Islet of Langerhans (tissue), 1 donor: Measurements from ENCODE around the gene TMEM18.

ENCODE experiments used
- FAIRE-seq: peaks from one replicate; lab custom pipeline; 2011; peaks lifted over from hg19 to GRCh38; lab: Jason Lieb, UNC

The TMEM18 gene

DNA sequence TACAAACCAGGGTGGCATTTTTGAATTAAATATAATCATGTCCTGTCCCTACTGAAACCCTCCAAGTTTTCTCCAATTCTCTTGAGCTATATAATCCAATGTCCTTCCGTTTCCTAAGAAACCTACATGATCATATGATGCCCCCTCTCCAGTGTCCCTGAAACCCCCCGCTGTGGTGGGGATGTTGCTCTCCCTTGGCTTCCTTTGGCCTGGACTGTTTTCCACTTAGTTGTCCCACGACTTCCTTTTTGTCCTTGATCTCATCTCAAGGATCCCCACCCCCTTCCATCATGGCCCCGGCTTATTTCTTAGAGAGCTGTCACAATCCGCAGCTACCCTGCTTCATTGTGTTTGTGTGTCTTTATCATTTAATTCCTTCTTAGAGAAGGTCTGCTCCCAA, 43.8 kb downstream of the TMEM18 start:
- FAIRE-seq, result no peak

- FAIRE-seq, result no peak
Measured at GRCh38 chr2:632471-632870, 44.7 kb downstream of the TMEM18 start.

- no peak for FAIRE-seq
Measured at GRCh38 chr2:631741-632140, 45.5 kb downstream of the TMEM18 start.

DNA sequence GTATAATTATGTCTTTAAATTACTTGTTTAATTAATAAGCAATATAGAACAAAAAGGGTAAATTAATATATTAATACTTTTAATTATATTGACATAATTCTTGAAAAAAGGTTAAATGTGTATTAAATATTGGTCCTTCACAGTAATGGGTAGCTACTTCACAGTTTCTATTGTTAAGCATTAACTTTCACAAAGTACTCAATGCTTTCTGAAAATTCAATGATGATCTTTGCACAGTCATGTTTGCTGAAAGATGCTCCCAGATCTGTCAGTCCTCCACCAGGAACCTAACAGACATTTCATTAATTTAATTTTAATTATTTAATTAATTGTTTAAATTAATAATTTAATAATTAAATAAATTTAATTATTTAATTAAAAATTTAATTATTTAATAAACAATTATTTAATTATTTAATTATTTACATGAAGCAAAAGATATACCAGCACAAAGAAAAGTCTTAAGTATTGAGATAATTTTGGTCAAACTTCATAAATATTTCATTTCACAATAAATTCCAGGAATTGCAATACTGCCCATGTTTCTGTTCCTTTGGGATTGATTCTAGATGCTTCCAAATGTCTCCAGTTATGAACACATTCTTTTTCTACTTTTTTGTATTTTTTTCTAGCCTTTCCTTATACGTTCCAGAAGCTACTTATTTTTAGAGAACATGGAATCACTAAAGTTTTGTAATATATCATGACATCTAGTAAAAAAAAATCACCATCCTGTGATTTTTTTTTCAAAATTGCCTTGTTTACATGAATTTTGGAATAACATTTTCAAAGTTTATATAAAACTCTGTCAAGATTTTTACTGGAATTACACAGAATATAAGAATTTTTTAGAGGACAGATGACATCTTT, 46.5 kb downstream of the TMEM18 start:
- FAIRE-seq, result no peak

DNA sequence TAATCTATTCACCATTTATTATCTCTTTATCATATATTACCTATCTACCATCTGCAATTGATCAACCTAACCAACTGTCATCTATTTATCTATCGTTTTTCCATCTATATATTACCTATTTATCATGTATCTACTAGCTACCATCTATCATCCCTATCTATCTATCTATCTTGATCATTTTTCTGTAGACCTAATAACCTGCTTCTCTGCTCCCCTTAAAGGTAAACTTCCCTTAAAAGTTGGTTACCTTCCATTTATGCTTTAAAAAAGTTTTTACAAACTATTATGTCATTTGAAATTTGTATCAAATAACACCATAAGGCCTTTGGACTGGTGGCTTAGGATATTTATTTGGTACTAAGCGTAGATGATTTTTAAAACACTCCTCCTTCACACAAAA, 47.2 kb downstream of the TMEM18 start:
- no peak for FAIRE-seq

- no peak for FAIRE-seq
Measured at GRCh38 chr2:628651-629050, 48.6 kb downstream of the TMEM18 start.

DNA sequence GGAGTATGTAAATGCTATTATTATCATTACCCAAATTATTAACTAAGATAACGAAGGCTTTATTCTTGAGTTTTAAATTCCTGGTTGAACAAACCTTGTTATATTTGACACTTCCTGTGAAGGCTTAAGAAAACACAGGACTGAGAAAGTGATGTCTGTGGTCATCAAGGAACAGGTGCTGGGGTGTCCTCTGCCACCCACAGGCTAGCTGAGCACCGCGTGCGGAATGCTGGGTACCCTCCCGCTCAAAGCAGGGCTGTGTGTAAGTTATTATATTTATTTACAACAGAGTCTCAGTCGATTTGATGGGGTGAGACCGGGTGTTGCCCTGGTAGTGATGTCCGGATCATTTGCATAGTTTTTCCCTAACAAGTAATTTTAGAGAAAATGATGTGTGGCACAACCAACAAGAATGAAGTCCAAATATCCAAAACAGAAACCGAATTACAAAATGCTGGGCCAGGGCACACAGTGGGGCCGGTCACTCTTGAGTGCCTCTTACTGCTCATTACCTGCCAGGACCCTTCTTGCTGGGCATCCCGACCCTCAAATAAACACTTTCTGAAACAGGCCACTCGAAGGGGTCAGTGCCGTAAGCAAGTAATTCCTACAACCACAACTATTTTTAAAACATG, 49.2 kb downstream of the TMEM18 start:
- FAIRE-seq, result no peak

GRCh38 chr2:627340-627709, 49.9 kb downstream of the TMEM18 start:
- no peak for FAIRE-seq

GRCh38 chr2:626491-627339, 50.5 kb downstream of the TMEM18 start:
- no peak for FAIRE-seq

DNA sequence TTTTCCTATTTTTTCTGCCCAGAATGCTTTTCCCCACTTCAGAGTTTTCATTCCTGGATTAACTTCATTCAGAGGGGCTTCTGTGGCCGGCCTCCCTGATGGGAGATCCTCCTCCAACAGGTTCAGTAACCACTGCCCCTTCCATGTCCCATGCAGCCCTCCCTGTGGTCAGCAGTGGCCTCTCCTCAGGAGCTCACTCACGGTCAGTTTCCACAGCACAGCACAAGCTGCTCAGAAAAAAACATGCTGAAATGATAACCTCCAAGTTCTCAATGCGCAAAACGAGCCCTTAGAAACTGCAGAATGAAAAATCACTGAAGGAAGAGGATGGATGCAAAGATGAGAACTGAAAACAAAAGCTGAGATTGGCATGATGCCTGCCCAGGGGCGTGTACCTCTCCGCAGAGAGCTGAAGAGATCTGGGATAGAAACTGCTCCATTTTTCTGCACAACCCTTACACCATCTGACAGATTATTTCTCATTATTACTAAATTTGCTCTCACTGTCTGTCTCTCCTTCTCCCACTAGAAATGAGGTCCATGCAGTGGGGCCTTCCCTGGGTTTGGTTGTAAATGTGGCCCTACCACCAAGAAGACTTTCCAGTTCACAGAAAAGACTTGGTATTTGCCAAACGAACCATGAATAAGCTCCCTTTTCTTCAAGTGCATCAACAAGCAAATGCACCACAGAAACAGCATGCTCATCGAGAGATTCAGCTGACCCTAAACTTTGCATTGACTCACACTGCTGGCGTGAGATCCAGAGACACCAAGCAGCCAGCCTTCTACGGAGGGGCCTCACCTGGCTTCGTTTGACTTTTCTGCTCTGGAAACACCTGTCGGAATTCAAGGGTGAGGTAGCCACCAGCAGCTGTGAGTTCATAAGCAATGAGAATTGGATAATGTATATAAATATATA, 51.5 kb downstream of the TMEM18 start:
- FAIRE-seq, result no peak

DNA sequence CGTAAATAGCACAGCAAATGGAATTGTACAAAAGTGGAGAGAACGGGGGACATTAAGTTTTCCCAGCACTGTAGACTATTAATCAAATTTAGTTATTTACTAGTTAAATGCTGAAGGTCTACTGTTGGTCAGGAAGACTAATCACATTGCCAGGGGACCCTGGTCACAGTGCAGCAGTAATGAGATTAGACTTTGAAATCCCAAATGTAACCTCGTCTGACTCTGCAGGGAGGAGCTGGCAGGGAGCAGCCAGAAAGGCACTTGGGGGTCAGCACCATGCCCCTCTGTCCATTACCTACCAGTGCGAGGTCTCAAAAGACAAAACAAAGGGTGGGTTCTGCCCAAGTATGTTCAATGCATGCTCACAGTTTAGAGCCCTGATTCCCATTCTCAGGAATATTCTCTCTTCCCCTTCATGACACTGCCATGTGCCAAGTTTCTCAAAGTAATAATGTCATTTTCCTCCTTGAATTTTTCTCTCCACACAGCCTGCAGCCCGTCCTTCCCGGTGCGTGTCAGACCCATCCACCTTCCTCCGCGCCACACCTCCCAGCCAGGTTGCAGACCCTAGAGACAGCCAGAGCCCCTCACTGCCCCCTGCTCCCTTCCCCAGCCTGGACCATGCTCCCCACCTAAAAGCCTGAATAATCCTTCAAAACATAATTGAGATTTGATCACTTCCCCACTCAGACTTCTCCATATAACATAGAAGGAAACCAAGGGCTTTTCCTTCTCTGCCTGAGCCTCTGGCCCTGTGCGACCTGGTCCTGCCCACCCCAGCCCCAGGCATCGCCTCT, 52.5 kb downstream of the TMEM18 start:
- no peak for FAIRE-seq

- FAIRE-seq, result no peak
Measured at GRCh38 chr2:624096-624495, 53.1 kb downstream of the TMEM18 start.

GRCh38 chr2:623130-623922, 53.9 kb downstream of the TMEM18 start:
- no peak for FAIRE-seq

DNA sequence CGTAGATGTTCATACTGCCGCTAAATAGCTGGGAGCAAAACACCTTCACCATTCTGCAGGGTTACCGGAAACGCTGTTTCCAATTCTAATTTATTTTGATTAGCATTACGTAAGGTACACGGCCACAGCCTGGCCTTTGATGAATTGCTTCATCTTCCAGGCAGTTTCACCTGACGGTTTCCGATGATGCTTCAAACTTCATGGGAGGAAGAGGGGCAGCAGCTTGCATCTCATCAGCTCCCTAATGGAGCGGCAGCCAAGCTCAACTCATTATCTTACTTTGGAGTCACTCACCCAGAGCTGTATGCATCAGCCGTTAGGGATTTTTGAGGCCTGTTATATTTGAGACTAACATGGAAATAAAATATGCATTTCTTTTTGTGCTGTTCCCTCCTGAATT, 54.8 kb downstream of the TMEM18 start:
- no peak for FAIRE-seq

- no peak for FAIRE-seq
Measured at GRCh38 chr2:621303-622099, 55.7 kb downstream of the TMEM18 start.

DNA sequence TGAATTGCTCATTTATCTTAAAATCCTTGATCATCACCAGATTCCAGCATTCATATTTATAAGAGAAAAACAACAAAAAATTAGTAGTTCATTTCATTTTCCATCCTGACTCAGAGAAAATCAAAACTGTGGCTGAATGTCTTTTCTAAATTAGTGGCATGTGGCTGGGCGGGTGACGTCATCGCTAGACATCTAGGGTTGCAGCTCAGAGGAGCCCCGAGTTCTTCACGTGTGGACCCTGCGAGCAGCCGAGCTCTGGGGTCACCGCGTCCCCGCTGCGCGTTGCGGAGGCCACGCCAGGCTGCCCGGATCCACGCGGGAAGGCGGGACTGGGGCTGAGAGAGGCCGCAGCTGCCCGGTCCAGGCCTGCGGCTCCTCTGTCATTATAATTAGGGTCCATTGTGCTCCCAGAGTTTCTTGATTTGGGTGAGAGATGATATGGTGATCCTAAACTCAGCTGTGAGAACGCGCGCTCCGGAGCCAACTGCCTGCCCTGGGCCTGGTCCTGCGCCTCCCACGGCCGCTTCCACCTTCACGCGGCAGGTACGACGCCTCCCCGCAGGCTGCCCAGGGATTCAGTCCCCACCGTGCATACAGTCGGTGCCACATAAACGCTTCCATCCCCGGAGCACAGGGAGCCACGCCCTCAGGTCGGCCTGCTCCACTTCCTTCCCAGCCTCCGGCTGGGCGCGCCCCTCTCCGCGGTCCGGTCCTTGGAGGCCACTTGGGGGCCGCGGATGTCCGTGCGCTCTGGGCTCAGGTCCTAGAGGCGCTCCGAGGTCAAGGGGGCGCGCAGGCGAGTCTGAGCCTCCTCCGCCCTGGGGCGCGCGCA, 56.5 kb downstream of the TMEM18 start:
- no peak for FAIRE-seq

DNA sequence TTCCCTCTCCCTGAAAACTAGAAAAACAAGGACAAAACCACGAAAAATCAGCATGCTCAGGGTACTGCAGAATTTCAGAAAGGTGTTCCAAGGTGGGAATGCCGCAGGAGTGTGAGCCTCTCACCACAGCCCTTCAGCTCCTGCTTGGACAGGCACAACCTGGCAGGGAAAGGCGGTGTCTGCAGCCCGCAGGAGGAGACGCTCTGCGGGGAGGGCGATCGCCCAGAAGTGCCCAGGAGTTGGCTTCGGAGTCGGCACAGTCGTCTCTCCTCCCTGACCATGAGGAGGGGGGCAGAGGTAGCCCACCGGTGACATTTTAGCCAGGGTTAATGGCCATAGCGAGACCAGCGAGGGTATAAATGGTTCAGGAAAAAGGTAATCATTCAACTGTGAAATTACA, 57.2 kb downstream of the TMEM18 start:
- no peak for FAIRE-seq

DNA sequence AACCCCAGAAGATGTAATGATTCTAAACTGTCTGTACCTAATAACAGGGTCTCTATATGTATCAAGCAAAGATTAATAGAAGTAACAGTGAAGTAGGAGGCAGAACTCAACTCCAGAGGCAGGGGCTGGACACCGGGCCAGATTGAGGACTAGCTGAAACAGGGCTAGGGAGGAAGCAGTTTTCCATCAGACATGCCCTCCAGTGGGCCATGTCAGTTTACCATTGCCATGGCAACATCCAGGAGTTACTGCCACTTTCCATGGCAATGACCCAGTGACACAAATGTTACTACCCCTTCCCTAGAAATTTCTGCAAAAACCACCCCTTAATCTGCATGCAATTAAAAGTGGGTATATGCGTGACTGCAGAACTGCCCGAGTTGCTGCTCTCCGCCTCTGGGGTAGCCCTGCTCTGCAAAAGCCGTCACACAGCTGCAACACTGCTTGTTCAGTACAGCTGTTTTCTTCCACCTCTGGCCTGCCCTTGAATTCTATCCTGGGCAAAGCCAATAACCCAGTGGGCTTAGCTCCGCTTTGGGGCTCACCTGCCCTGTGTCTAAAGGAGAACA, 58.7 kb downstream of the TMEM18 start:
- FAIRE-seq, result no peak
